Urinary bladder (tissue), 4 donors: ENCODE data around the gene NPAS2. TPM values are rescaled to one million over a fixed set of nuclear protein-coding genes. Genes with fewer than 3 reads are reported as not detected.
A peak's percentile ranks its signal among the peaks of the same experiment; 100 is the strongest.

Experiments used
- DNase-seq: peaks from one replicate; pipeline ENCODE4 v3.0.0-alpha.2; 2015; ENCODE audit errors: extremely low spot score
- H3K27ac ChIP-seq: one replicate; pipeline ENCODE4 v1.5.1; 2013; ENCODE audit warnings: low read depth, mild to moderate bottlenecking, moderate library complexity
- H3K36me3 ChIP-seq: one replicate; pipeline ENCODE4 v1.6.1; 2013; ENCODE audit warnings: mild to moderate bottlenecking, moderate library complexity; ENCODE audit not compliant: insufficient read depth
- H3K4me1 ChIP-seq: one replicate; pipeline ENCODE4 v1.6.1; 2013; ENCODE audit warnings: mild to moderate bottlenecking, moderate library complexity; ENCODE audit not compliant: insufficient read depth
- H3K4me3 ChIP-seq: one replicate; pipeline ENCODE4 v1.5.1; 2013; ENCODE audit warnings: low read depth, low read length
- WGBS: extraction: QIAGEN DNeasy Blood & Tissue Kit; methylation state at CpG from one replicate; pipeline ENCODE4 v1.1.7; 2013; 5-methylcytosine and 5-hydroxymethylcytosine counted together
- polyA plus RNA-seq: library from polyadenylated mRNA; stranded (reverse); fragments of 200-250 nt; gene quantifications from one replicate; pipeline ENCODE4 v1.2.3, GENCODE V29; 2013
- total RNA-seq: library from RNA; depleted of rRNA; stranded (reverse); fragments of >200 nt; gene quantifications from one replicate; pipeline ENCODE4 v1.2.3, GENCODE V29; 2014
- donor health status: healthy with polysubstance abuse.
- donor health status: healthy.

NPAS2 gene
- total and polyA plus RNA-seq, 2 donors = 11.8 to 35.0 TPM

DNA sequence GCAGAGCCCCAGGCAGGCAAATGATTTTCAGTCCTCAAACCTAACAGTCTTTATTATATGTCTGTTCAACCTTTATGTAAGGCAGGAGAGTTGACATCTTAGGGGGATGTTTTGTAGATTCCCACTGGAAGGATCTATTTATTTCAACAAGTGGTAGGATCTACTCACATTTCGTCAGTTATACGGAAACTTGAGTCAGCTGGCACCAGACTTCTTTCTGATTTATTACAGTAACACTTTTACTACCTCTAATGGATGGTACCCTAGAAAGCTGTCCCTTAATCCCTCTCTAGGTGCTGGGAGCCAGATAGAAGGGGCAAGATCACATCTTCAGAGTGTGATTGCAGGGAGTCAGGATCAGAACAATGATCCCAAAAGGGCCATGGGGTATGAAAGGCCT lies 180.1 kb downstream of the NPAS2 start:
- DNase-seq = no peak
- H3K4me3 ChIP-seq = no peak overlapping the region
- peaks cover 3% of the 10 kb centered on the region for H3K36me3 ChIP-seq
- no peaks in the 10 kb centered on the region for H3K4me1 ChIP-seq
- no peak overlapping the region for H3K27ac ChIP-seq
- WGBS = 55% methylated on average over 2 of the region's 2 CpGs

GRCh38 chr2:101001691-101002561 lies 182.0 kb downstream of the NPAS2 start, which contains the start of gene RPL31:
TSS of gene RPL31 (plus strand) at chr2:101002289. CDS start at chr2:101002702, 413 bp downstream.
- peak; percentile 94 for DNase-seq
- H3K4me1 ChIP-seq = no peaks in the 10 kb centered on the region
- no peaks in the 10 kb centered on the region for H3K36me3 ChIP-seq
- H3K27ac ChIP-seq = peak within 1 kb of the TSS; percentile 72
- 4% methylated on average over 59 of the region's 59 CpGs for WGBS
- H3K4me3 ChIP-seq = peak within 1 kb of the TSS; percentile 59

- Histone ChIP-seq H3K27ac (peak overlapping the region; percentile 72), H3K36me3 (no peaks in the 10 kb centered on the region), H3K4me3 (peak overlapping the region; percentile 59), H3K4me1 (no peaks in the 10 kb centered on the region)
- no peak for DNase-seq
- 1% methylated on average over 26 of the region's 26 CpGs for WGBS
Observed at GRCh38 chr2:101002562-101003277, 182.8 kb downstream of the NPAS2 start.

- WGBS = 22% methylated on average over 12 of the region's 12 CpGs
- Histone ChIP-seq H3K27ac (no peak overlapping the region), H3K4me1 (no peaks in the 10 kb centered on the region), H3K36me3 (peaks cover under 1% of the 10 kb centered on the region), H3K4me3 (peak overlapping the region; percentile 59)
- no peak for DNase-seq
Observed at GRCh38 chr2:101003278-101003775, 183.4 kb downstream of the NPAS2 start.

DNA sequence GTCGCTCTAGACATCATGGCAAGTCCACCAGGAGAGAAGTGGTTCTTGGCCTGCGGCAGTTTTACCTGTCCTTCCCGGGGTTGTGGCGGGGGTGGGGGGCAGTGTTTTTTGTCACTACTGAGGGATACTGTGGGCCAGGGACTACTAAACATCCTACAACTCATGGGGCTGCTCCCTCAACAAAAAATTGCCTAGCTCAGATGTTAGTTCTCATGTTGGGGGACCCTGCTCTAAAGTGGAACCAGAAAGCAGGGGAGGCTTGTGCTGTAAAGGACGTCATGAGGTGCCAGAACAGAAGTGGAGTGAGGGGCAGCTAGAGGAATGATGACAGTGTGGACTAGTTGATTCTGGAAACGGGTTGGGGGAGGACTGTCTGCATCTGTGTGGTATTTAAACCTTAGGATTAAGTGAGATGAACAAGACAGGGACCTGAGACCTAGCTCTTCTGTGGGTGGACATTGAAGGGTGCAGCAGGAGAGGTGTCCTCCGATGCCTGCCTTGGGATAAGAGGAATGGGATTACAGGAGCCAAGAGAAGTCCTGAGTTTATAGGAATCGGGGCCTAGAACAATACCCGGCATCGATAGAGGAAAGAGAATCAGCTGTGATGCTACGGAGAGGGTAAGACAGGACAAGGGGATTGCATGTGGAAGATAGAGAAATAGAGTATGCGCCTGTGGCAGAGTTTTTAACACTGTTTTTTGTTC lies 184.8 kb downstream of the NPAS2 start:
- peaks cover 2% of the 10 kb centered on the region for H3K36me3 ChIP-seq
- DNase-seq = no peak
- H3K4me3 ChIP-seq = no peak overlapping the region
- no peaks in the 10 kb centered on the region for H3K4me1 ChIP-seq
- WGBS = 89% methylated on average over 12 of the region's 12 CpGs
- no peak overlapping the region for H3K27ac ChIP-seq

DNA sequence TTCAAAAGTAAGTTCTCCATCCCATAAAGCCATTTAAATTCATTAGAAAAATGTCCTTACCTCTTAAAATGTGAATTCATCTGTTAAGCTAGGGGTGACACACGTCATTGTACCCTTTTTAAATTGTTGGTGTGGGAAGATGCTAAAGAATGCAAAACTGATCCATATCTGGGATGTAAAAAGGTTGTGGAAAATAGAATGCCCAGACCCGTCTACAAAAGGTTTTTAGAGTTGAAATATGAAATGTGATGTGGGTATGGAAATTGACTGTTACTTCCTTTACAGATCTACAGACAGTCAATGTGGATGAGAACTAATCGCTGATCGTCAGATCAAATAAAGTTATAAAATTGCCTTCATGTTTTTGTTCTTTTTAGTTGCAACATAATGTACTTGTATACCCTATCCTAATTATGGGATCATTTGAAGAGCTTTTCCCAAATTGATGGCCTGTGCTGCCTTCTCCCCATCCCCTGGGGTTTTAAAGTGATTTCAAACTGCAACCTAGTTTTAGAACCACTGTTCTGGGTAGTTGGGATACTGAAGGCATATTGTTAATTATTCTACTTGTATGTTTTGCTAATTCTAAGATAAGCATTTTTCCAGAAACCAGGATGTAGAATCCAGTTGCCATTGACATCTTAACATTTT lies 186.3 kb downstream of the NPAS2 start:
- WGBS = 70% methylated on average over 4 of the region's 4 CpGs
- DNase-seq = no peak
- H3K36me3 ChIP-seq = peaks cover 7% of the 10 kb centered on the region
- no peak overlapping the region for H3K4me3 ChIP-seq
- no peak overlapping the region for H3K27ac ChIP-seq
- H3K4me1 ChIP-seq = no peaks in the 10 kb centered on the region

- no peaks in the 10 kb centered on the region for H3K4me1 ChIP-seq
- no peak for DNase-seq
- 76% methylated on average over 11 of the region's 11 CpGs for WGBS
- no peak overlapping the region for H3K4me3 ChIP-seq
- peaks cover 7% of the 10 kb centered on the region for H3K36me3 ChIP-seq
- H3K27ac ChIP-seq = no peak overlapping the region
Observed at GRCh38 chr2:101007415-101008345, 187.7 kb downstream of the NPAS2 start.

- Histone ChIP-seq H3K4me3 (no peak overlapping the region), H3K36me3 (peaks cover 7% of the 10 kb centered on the region), H3K4me1 (no peaks in the 10 kb centered on the region), H3K27ac (no peak overlapping the region)
- 84% methylated on average over 10 of the region's 10 CpGs for WGBS
- DNase-seq = no peak
Observed at GRCh38 chr2:101011152-101011551, 191.2 kb downstream of the NPAS2 start.

DNA sequence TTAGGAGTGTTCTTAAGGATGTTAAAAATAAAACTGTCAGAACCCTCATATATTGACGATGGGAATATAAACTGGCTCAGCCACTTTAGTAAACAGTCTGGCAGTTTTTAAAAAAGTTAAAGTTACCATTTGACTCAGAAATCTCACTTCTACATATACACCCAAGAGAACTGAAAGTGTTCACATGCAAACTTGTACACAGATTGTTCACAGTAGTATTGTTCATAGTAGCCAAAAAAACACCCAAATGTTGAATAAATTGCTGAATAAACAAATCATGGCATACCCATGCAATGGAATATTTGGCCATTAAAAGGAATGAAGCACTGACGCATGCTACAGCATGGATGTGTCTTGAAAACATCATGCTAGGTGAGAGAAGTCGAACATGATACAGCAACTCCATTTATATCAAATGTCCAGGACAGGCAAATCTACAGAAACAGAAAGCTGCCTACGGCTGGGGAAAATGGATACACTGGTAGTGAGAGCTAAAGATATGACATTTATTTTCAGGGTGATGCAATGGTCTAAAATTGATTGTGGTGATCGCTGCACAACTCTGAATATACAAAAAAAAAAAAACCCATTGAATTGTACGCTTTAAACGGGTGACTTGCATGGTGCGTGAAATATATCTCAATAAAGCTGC lies 192.2 kb downstream of the NPAS2 start:
- Histone ChIP-seq H3K4me3 (no peak overlapping the region), H3K36me3 (peaks cover 7% of the 10 kb centered on the region), H3K27ac (no peak overlapping the region), H3K4me1 (no peaks in the 10 kb centered on the region)
- no peak for DNase-seq
- 56% methylated on average over 8 of the region's 8 CpGs for WGBS

DNA sequence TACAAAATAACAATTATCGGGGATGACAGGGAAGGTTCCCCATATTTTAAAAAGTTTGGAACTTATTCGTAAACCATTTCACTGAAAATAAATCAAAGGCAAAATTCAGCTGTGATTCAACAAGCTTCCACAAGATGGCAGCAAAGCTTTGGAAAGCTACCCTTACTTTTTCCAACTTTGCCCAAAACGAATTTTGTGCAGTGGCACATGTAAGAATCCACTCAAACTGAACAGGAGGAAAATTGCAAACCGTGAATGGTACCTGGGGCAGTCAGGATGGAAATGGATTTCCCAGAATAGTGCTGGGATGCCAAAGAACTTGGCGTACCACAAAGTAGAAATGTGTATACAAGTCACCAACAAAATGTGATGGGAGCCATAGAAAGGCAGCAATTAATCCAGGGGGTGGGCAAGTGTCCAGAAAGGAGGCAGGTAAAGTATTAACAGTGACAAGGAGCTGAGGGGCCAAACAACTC lies 192.8 kb downstream of the NPAS2 start:
- 34% methylated on average over 5 of the region's 5 CpGs for WGBS
- DNase-seq = no peak
- H3K36me3 ChIP-seq = peaks cover 7% of the 10 kb centered on the region

GRCh38 chr2:101014264-101014857 lies 194.4 kb downstream of the NPAS2 start:
- WGBS = 92% methylated on average over 6 of the region's 6 CpGs

More for the DNA sequence above, 192.8 kb downstream of the NPAS2 start:
- H3K4me1 ChIP-seq = no peaks in the 10 kb centered on the region
- no peak overlapping the region for H3K4me3 ChIP-seq
- H3K27ac ChIP-seq = no peak overlapping the region

More at GRCh38 chr2:101014264-101014857, 194.4 kb downstream of the NPAS2 start:
- no peak for DNase-seq
- Histone ChIP-seq H3K4me1 (no peaks in the 10 kb centered on the region), H3K36me3 (peaks cover 4% of the 10 kb centered on the region), H3K4me3 (no peak overlapping the region), H3K27ac (no peak overlapping the region)
